NT2/D1 (cell line): ENCODE measurements around the gene CAMK2G.

Experiments
- SUZ12 ChIP-seq: IDR thresholded peaks from 2 replicates; pipeline ENCODE4 v1.6.1; 2011; ENCODE audit not compliant: insufficient read length, insufficient read depth; ENCODE audit errors: extremely low read depth
- YY1 ChIP-seq: IDR thresholded peaks from 2 replicates; pipeline ENCODE4 v1.6.1; 2011; ENCODE audit not compliant: insufficient read length, insufficient read depth
- ZNF274 ChIP-seq: IDR thresholded peaks from 2 replicates; pipeline ENCODE4 v1.6.1; 2011; ENCODE audit warnings: mild to moderate bottlenecking, low read depth, low read length

- TF ChIP-seq ZNF274 (no peak), YY1 (no peak), SUZ12 (no peak)
Measured at GRCh38 chr10:73843261-73843660, 31.1 kb downstream of the CAMK2G start.
